Fibroblast of lung (primary cell): Measurements from ENCODE around the gene ANKS1B.

Source experiments
- EZH2 ChIP-seq: IDR thresholded peaks from 2 replicates; pipeline ENCODE4 v1.5.1; 2012; ENCODE audit warnings: low read length, control low read depth, mild to moderate bottlenecking; ENCODE audit errors: missing control alignments
- TF ChIP-seq, protein P1 (sequence below), 2 donors: IDR thresholded peaks in 1 of 2; conservative IDR thresholded peaks in 1 of 2; 1 replicate in 1 of 2; 2 replicates in 1 of 2; pipeline ENCODE4 v1.5.1; 2011 to 2012; ENCODE audit warnings: low read length in 2 of 2, control low read depth in 1 of 2, inconsistent platforms in 1 of 2, low read depth in 1 of 2, mild to moderate bottlenecking in 1 of 2

DNA sequence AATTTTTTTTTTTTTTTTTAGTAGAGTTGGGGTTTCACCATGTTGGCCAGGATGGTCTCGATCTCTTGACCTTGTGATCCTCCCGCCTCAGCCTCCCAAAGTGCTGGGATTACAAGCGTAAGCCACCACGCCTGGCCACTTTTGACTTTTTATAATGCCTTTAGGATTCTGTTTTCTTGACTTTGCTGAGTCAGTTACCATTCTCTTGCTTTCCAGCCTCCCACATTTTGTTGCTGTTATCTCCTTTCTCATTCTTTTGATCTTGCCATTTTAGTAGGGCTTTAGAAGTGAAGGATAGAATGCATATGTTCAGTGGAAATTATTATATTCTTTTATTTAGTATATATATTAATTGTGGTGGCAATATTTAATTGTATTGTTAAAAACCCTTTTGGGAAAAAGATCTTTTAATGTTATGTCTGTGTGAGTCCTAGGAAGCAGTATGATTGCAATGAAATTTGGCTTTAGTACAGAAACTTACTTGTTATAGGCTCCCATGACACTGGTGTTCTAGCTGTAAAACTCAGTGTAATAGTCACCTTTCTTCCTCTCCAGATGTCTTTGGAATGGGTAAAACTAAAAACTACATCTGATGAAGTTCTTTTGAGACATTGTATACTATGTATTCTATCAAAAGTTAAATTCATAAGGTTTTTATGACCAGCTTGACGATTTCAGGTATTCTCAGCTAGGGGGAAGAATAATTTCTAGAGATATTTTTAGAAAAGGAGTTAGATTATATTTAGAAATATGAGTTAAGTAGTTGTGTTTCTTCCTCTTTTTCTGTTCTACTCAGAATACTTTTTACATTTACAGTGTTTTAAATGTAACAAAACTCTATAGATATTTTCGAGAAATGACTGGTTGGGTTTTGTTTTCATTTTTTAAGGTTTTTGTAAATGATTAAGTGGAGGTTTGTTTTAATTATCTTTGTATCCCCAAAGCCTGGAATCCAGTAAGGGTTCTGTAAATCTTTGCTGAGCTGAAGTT is 1264.9 kb downstream of the ANKS1B start:
- TF ChIP-seq, protein P1, sequence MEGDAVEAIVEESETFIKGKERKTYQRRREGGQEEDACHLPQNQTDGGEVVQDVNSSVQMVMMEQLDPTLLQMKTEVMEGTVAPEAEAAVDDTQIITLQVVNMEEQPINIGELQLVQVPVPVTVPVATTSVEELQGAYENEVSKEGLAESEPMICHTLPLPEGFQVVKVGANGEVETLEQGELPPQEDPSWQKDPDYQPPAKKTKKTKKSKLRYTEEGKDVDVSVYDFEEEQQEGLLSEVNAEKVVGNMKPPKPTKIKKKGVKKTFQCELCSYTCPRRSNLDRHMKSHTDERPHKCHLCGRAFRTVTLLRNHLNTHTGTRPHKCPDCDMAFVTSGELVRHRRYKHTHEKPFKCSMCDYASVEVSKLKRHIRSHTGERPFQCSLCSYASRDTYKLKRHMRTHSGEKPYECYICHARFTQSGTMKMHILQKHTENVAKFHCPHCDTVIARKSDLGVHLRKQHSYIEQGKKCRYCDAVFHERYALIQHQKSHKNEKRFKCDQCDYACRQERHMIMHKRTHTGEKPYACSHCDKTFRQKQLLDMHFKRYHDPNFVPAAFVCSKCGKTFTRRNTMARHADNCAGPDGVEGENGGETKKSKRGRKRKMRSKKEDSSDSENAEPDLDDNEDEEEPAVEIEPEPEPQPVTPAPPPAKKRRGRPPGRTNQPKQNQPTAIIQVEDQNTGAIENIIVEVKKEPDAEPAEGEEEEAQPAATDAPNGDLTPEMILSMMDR (conservative IDR thresholded peaks at IDR 0.05 in 1 of 2, IDR thresholded peaks at IDR 0.05 in 1 of 2; ENCODE audit: low read depth in 1 of 2, low read length in 2 of 2): no peak
- no peak for TF ChIP-seq EZH2
